Tibial nerve (tissue), 4 donors: ENCODE data around the gene OR2T4. TPM values are rescaled to one million over a fixed set of nuclear protein-coding genes. Genes with fewer than 3 reads are reported as not detected.

ENCODE experiments used
- DNase-seq, 2 donors: peaks; one replicate each; pipeline ENCODE4 v3.0.0-alpha.2; 2019; ENCODE audit warnings: low spot score in 2 of 2
- H3K27ac ChIP-seq, 4 donors: fragments of 200-600 bp; sonication (generic) in 3 of 4; one replicate each; pipeline ENCODE4 v1.5.1; 2017 to 2019; ENCODE audit warnings: mild to moderate bottlenecking in 1 of 4
- H3K27me3 ChIP-seq, 2 donors: fragments of 200-600 bp; sonication (generic) in 1 of 2; one replicate each; pipeline versions ENCODE4 v1.5.1 to v1.6.0; 2017 to 2019
- H3K36me3 ChIP-seq, 3 donors: fragments of 200-600 bp; sonication (generic); one replicate each; pipeline ENCODE4 v1.5.1; 2018 to 2019
- H3K4me1 ChIP-seq, 4 donors: fragments of 200-600 bp; sonication (generic) in 3 of 4; one replicate each; pipeline ENCODE4 v1.5.1; 2017 to 2019
- H3K4me3 ChIP-seq, 4 donors: fragments of 200-600 bp; sonication (generic) in 3 of 4; one replicate each; pipeline ENCODE4 v1.5.1; 2017 to 2019; ENCODE audit warnings: mild to moderate bottlenecking in 1 of 4, moderate library complexity in 1 of 4
- H3K9me3 ChIP-seq, 4 donors: fragments of 200-600 bp; sonication (generic) in 3 of 4; one replicate each; pipeline ENCODE4 v1.5.1; 2017 to 2019
- EP300 ChIP-seq, 2 donors: sonication (generic); formaldehyde crosslinking; IDR thresholded peaks; one replicate each; pipeline ENCODE4 v1.6.1; 2017; ENCODE audit warnings: antibody characterized with exemption in 2 of 2, mild to moderate bottlenecking in 1 of 2
- POLR2A ChIP-seq, 2 donors: fragments of 450-650 bp; IDR thresholded peaks; one replicate each; pipeline ENCODE4 v1.6.1; 2017; ENCODE audit warnings: antibody characterized with exemption in 2 of 2, mild to moderate bottlenecking in 2 of 2, moderate library complexity in 2 of 2
- WGBS, 2 donors: methylation state at CpG; one replicate each; pipeline ENCODE4 v1.1.5; 2018; 5-methylcytosine and 5-hydroxymethylcytosine counted together
- total RNA-seq, 4 donors: library from RNA; depleted of rRNA; stranded (reverse); fragments of >200 nt; gene quantifications; one replicate each; pipeline ENCODE4 v1.1.0, GENCODE V29; 2016
- TF ChIP-seq, protein P1 (sequence below), 5 experiments: fragments of 200-600 bp in 3 of 5; fragments of 450-650 bp in 2 of 5; sonication (generic) in 3 of 5; IDR thresholded peaks; one replicate each; pipeline ENCODE4 v1.5.1; 2016 to 2019; ENCODE audit warnings: antibody characterized with exemption in 5 of 5, mild to moderate bottlenecking in 3 of 5, moderate library complexity in 2 of 5

OR2T4 gene, protein sequence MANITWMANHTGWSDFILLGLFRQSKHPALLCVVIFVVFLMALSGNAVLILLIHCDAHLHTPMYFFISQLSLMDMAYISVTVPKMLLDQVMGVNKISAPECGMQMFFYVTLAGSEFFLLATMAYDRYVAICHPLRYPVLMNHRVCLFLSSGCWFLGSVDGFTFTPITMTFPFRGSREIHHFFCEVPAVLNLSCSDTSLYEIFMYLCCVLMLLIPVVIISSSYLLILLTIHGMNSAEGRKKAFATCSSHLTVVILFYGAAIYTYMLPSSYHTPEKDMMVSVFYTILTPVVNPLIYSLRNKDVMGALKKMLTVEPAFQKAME
- total RNA-seq = not detected

DNA sequence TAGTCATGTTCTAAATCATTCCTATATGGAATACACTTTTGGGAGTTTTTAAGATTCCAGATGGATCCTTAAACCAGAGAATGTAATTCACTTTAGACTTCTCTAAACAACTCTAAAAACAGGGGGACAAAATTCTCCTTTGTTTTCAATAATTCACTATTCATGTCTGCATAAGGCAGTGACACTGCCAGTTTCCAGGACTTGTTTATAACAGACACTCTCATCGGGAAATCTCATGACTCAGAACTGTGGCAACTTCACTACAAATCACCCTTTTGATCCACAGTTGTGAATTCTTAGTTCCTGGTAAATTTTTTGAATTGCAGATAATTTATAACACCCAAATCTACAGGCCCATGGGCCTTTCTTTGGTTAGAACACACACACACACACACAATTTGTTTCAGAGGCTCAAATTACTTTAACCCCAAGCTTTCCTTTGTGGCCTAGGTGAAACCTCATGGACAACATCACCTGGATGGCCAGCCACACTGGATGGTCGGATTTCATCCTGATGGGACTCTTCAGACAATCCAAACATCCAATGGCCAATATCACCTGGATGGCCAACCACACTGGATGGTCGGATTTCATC lies at the start of gene OR2T4:
TSS of gene OR2T4 (plus strand) at position 545 of the 595 bp plus-strand sequence. CDS start at position 545, 0 bp downstream.
- no peaks in the 10 kb centered on the region for H3K27me3 ChIP-seq
- H3K4me1 ChIP-seq = no peaks in the 10 kb centered on the region
- H3K4me3 ChIP-seq = no peak within 1 kb of the TSS
- H3K27ac ChIP-seq = peak within 1 kb of the TSS in 1 of 4 donors; percentile 77
- no peaks in the 10 kb centered on the region for H3K36me3 ChIP-seq
- DNase-seq = no peak
- 39 to 48% methylated on average over 3 of the region's 3 CpGs for whole genome bisulfite sequencing, 2 donors
- TF ChIP-seq, protein P1, sequence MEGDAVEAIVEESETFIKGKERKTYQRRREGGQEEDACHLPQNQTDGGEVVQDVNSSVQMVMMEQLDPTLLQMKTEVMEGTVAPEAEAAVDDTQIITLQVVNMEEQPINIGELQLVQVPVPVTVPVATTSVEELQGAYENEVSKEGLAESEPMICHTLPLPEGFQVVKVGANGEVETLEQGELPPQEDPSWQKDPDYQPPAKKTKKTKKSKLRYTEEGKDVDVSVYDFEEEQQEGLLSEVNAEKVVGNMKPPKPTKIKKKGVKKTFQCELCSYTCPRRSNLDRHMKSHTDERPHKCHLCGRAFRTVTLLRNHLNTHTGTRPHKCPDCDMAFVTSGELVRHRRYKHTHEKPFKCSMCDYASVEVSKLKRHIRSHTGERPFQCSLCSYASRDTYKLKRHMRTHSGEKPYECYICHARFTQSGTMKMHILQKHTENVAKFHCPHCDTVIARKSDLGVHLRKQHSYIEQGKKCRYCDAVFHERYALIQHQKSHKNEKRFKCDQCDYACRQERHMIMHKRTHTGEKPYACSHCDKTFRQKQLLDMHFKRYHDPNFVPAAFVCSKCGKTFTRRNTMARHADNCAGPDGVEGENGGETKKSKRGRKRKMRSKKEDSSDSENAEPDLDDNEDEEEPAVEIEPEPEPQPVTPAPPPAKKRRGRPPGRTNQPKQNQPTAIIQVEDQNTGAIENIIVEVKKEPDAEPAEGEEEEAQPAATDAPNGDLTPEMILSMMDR (IDR thresholded peaks at IDR 0.05) = no peak
- TF ChIP-seq POLR2A (IDR thresholded peaks at IDR 0.05) = no peak
- no peak for TF ChIP-seq EP300 (IDR thresholded peaks at IDR 0.05)
- peaks cover 0 to 6% (median 0%) of the 10 kb centered on the region in 4 donors for H3K9me3 ChIP-seq

DNA sequence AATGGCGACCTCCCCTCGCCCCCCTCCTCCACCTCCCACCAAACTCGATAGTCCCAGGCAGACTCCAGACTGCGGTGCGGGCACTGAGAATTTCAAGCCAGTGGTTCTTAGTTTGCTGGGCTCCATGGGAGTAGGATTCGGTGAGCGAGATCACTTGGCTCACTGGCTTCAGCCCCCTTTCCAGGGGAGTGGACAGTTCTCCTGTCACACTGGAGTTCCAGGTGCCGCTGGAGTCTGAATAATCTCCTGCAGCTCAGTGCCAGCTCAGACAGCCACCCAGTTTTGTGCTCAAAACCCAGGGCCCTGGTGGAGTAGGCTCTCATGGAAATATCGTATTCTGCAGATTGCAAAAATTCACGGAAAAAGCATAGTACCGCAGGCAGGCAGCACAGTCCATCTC lies 44.7 kb upstream of the OR2T4 start:
- no peak for DNase-seq
- no peak overlapping the region for H3K4me3 ChIP-seq
- H3K27me3 ChIP-seq = no peaks in the 10 kb centered on the region
- no peak overlapping the region for H3K27ac ChIP-seq
- WGBS, 2 donors = 90 to 92% methylated on average over 10 of the region's 11 CpGs
- peaks cover 0 to 17% (median 0%) of the 10 kb centered on the region in 4 donors for H3K9me3 ChIP-seq
- TF ChIP-seq EP300 (IDR thresholded peaks at IDR 0.05) (no peak), POLR2A (IDR thresholded peaks at IDR 0.05) (no peak)
- TF ChIP-seq, protein P1 (IDR thresholded peaks at IDR 0.05) = no peak
- no peaks in the 10 kb centered on the region for H3K4me1 ChIP-seq
- H3K36me3 ChIP-seq = no peaks in the 10 kb centered on the region

DNA sequence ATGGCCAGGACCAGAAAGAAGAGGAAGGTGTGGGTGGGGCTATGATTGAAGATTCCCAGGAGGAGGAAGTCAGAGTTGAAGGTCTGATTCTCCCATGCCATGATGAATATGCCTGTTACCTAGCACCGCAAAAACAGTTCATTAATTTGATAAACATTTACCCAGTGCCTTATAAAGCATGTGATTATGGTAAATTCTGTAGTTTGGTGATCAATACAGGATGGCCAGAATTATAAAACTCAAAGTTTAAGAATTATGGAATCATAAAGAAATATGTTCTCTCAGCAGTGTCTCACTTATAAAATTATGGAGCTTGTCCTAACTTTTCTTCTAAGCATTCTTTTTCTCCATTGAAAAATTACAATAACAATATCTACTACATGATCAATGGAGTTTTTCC lies 37.0 kb upstream of the OR2T4 start, which contains the start of gene OR2M7:
TSS of gene OR2M7 (minus strand) at position 101 of the 400 bp plus-strand sequence. CDS start at position 101, 0 bp downstream.
- 94 to 100% methylated on average over 1 of the region's 1 CpG for WGBS, 2 donors
- no peak within 1 kb of the TSS for H3K27ac ChIP-seq

DNA sequence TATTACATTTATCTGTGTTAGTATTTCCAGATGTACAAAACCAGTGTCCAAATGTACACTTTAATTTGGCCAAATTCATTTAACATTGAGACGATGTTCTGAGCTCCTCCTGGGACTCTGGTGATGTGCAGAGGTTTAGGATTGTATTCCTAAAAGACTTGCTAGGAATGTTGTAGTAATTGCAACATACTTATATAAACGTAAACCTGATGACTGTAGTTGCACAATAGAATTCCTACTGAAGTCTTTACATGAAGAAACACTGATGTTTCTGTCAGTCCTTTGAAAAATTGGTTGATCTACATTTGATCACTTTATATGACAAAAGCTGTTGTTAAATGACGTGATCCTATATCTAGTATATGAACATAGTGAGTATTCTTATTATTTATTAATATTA lies 18.0 kb upstream of the OR2T4 start:
- Histone ChIP-seq H3K4me3 (no peak overlapping the region), H3K36me3 (no peaks in the 10 kb centered on the region), H3K4me1 (no peaks in the 10 kb centered on the region), H3K27ac (no peak overlapping the region), H3K27me3 (no peaks in the 10 kb centered on the region), H3K9me3 (no peaks in the 10 kb centered on the region)
- no peak for DNase-seq
- 55 to 64% methylated on average over 3 of the region's 3 CpGs for WGBS, 2 donors
- TF ChIP-seq POLR2A (IDR thresholded peaks at IDR 0.05) (no peak), EP300 (IDR thresholded peaks at IDR 0.05) (no peak)
- TF ChIP-seq, protein P1 (IDR thresholded peaks at IDR 0.05) = no peak

More for the DNA sequence above, 37.0 kb upstream of the OR2T4 start, which contains the start of gene OR2M7:
- H3K36me3 ChIP-seq = no peaks in the 10 kb centered on the region
- H3K4me1 ChIP-seq = no peaks in the 10 kb centered on the region
- H3K9me3 ChIP-seq = no peaks in the 10 kb centered on the region
- no peaks in the 10 kb centered on the region for H3K27me3 ChIP-seq
- no peak for DNase-seq
- H3K4me3 ChIP-seq = no peak within 1 kb of the TSS
- no peak for TF ChIP-seq EP300 (IDR thresholded peaks at IDR 0.05)
- TF ChIP-seq, protein P1 (IDR thresholded peaks at IDR 0.05) = no peak

DNA sequence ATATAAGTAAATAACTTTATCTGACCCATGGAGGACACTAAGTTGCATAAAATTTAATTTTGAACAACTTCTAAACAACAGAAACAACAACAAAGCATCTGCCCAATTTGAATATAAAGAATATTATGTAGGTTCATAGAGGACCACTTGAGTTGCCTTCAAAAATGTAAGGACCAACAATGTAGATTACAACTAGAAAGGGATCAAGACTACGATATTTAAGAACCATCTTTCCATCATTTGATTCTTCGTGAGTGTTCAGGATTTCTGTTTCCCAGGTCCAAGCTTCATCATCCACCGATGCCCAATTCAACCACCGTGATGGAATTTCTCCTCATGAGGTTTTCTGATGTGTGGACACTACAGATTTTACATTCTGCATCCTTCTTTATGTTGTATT lies 13.0 kb upstream of the OR2T4 start, which contains the start of gene OR14C36:
TSS of gene OR14C36 (plus strand) at position 301 of the 400 bp plus-strand sequence. CDS start at position 301, 0 bp downstream.
- Histone ChIP-seq H3K4me1 (no peaks in the 10 kb centered on the region), H3K9me3 (no peaks in the 10 kb centered on the region), H3K4me3 (no peak within 1 kb of the TSS), H3K27me3 (no peaks in the 10 kb centered on the region), H3K27ac (no peak within 1 kb of the TSS), H3K36me3 (no peaks in the 10 kb centered on the region)
- 67 to 76% methylated on average over 4 of the region's 4 CpGs for WGBS, 2 donors
- no peak for TF ChIP-seq POLR2A (IDR thresholded peaks at IDR 0.05)
- TF ChIP-seq, protein P1 (IDR thresholded peaks at IDR 0.05) = no peak
- TF ChIP-seq EP300 (IDR thresholded peaks at IDR 0.05) = no peak
- no peak for DNase-seq
